BLaER1 (cell line): ENCODE data around the gene RPL28.
"Not testable (repeated sequence)": the region's sequence is repeated elsewhere in the genome, so short reads cannot be mapped to it uniquely, and the experiment has no call there.

Experiments used
- H3K27ac ChIP-seq: shearing (Covaris generic); formaldehyde crosslinking; 2 replicates; pipeline ENCODE4 v1.8.1; 2022
- H3K27me3 ChIP-seq: shearing (Covaris generic); formaldehyde crosslinking; 2 replicates; pipeline ENCODE4 v1.8.1; 2022
- H3K36me3 ChIP-seq: shearing (Covaris generic); formaldehyde crosslinking; 2 replicates; pipeline ENCODE4 v1.8.1; 2022
- H3K4me1 ChIP-seq: shearing (Covaris generic); formaldehyde crosslinking; 2 replicates; pipeline ENCODE4 v1.8.1; 2022
- H3K4me2 ChIP-seq: shearing (Covaris generic); formaldehyde crosslinking; 2 replicates; pipeline ENCODE4 v1.8.1; 2022
- H3K4me3 ChIP-seq: shearing (Covaris generic); formaldehyde crosslinking; 2 replicates; pipeline ENCODE4 v1.8.1; 2022
- H3K9ac ChIP-seq: shearing (Covaris generic); formaldehyde crosslinking; 2 replicates; pipeline ENCODE4 v1.8.1; 2022
- H3K9me3 ChIP-seq: shearing (Covaris generic); formaldehyde crosslinking; 2 replicates; pipeline ENCODE4 v1.8.1; 2022
- H4K20me1 ChIP-seq: shearing (Covaris generic); formaldehyde crosslinking; 2 replicates; pipeline ENCODE4 v1.8.1; 2022
- Cebpa-rat ChIP-seq: shearing (Covaris generic); IDR thresholded peaks from 2 replicates; pipeline ENCODE4 v1.8.1; 2022

RPL28 gene

GRCh38 chr19:55444646-55445045 lies 58.9 kb downstream of the RPL28 start:
- H3K27me3 ChIP-seq: peaks cover 89% of the 10 kb centered on the region
- 0 out of 2 replicates have a peak, but pooled peaks cover 7% of the 10 kb centered on the region for H3K9me3 ChIP-seq

GRCh38 chr19:55446060-55446459 lies 60.3 kb downstream of the RPL28 start:
- Histone ChIP-seq H3K27me3 (peaks cover 89% of the 10 kb centered on the region), H3K9ac (no peak overlapping the region), H3K4me2 (no peak overlapping the region), H3K4me1 (peaks cover 8% of the 10 kb centered on the region; the same call in 1 of the 2 replicates), H3K4me3 (no peak overlapping the region), H3K36me3 (no peaks in the 10 kb centered on the region), H4K20me1 (0 out of 2 replicates have a peak, but pooled peaks cover 8% of the 10 kb centered on the region), H3K9me3 (no peaks in the 10 kb centered on the region), H3K27ac (no peak overlapping the region)
- no peak for TF ChIP-seq Cebpa-rat

More at GRCh38 chr19:55444646-55445045, 58.9 kb downstream of the RPL28 start:
- peaks cover 13% of the 10 kb centered on the region; the same call in 1 of the 2 replicates for H3K4me1 ChIP-seq
- H3K27ac ChIP-seq: no peak overlapping the region
- no peak overlapping the region for H3K9ac ChIP-seq
- no peak for TF ChIP-seq Cebpa-rat
- no peaks in the 10 kb centered on the region for H3K36me3 ChIP-seq
- H3K4me2 ChIP-seq: no peak overlapping the region
- H3K4me3 ChIP-seq: no peak overlapping the region
- H4K20me1 ChIP-seq: peaks cover 10% of the 10 kb centered on the region; the same call in 1 of the 2 replicates

- Histone ChIP-seq H3K27me3 (peaks cover 89% of the 10 kb centered on the region), H3K36me3 (no peaks in the 10 kb centered on the region), H3K4me1 (peaks cover 8% of the 10 kb centered on the region), H3K9ac (no peak overlapping the region), H3K4me2 (no peak overlapping the region), H3K27ac (no peak overlapping the region), H3K4me3 (no peak overlapping the region), H3K9me3 (no peaks in the 10 kb centered on the region), H4K20me1 (peaks cover 8% of the 10 kb centered on the region)
- TF ChIP-seq Cebpa-rat: no peak
These were observed 61.9 kb downstream of the RPL28 start for GRCh38 chr19:55447421-55448174.

- peaks cover 89% of the 10 kb centered on the region for H3K27me3 ChIP-seq
These were observed 62.4 kb downstream of the RPL28 start for GRCh38 chr19:55448175-55448490.

GRCh38 chr19:55449469-55449868 lies 63.7 kb downstream of the RPL28 start:
- Histone ChIP-seq H4K20me1 (peaks cover 24% of the 10 kb centered on the region), H3K9me3 (no peaks in the 10 kb centered on the region; the same call in 1 of the 2 replicates), H3K9ac (no peak overlapping the region), H3K4me2 (no peak overlapping the region), H3K4me1 (peaks cover 9% of the 10 kb centered on the region), H3K4me3 (no peak overlapping the region), H3K27me3 (peaks cover 86% of the 10 kb centered on the region), H3K27ac (no peak overlapping the region), H3K36me3 (peaks cover 6% of the 10 kb centered on the region)
- no peak for TF ChIP-seq Cebpa-rat

More at GRCh38 chr19:55448175-55448490, 62.4 kb downstream of the RPL28 start:
- peaks cover 10% of the 10 kb centered on the region for H4K20me1 ChIP-seq
- H3K4me3 ChIP-seq, H3K9ac ChIP-seq, H3K4me2 ChIP-seq, H3K27ac ChIP-seq, H3K4me1 ChIP-seq, H3K36me3 ChIP-seq, H3K9me3 ChIP-seq: not testable (repeated sequence)

- peaks cover 23% of the 10 kb centered on the region for H3K36me3 ChIP-seq
- H3K4me3 ChIP-seq: peak overlapping the region; percentile 62
- peak overlapping the region; percentile 89 for H3K4me2 ChIP-seq
- no peak overlapping the region for H3K9ac ChIP-seq
- peaks cover 9% of the 10 kb centered on the region for H3K4me1 ChIP-seq
- peaks cover 39% of the 10 kb centered on the region for H4K20me1 ChIP-seq
- H3K9me3 ChIP-seq: no peaks in the 10 kb centered on the region; the same call in 1 of the 2 replicates
- TF ChIP-seq Cebpa-rat: no peak
- H3K27ac ChIP-seq: no peak overlapping the region
- peaks cover 68% of the 10 kb centered on the region for H3K27me3 ChIP-seq
These were observed 65.6 kb downstream of the RPL28 start for GRCh38 chr19:55451163-55451964.

GRCh38 chr19:55451965-55452748 lies 66.4 kb downstream of the RPL28 start:
- H3K27ac ChIP-seq: no peak overlapping the region
- H4K20me1 ChIP-seq: peaks cover 47% of the 10 kb centered on the region
- peaks cover 9% of the 10 kb centered on the region for H3K4me1 ChIP-seq
- H3K9ac ChIP-seq: no peak overlapping the region
- H3K27me3 ChIP-seq: peaks cover 60% of the 10 kb centered on the region
- peak overlapping the region; percentile 62 for H3K4me3 ChIP-seq
- TF ChIP-seq Cebpa-rat: 0 out of 2 replicates have a peak, but pooled peaks have one; percentile 47
- H3K4me2 ChIP-seq: peak overlapping the region; percentile 89
- H3K36me3 ChIP-seq: peaks cover 28% of the 10 kb centered on the region
- H3K9me3 ChIP-seq: no peaks in the 10 kb centered on the region; the same call in 1 of the 2 replicates
